Measurements from ENCODE around the gene YTHDC2.

YTHDC2 gene

DNA sequence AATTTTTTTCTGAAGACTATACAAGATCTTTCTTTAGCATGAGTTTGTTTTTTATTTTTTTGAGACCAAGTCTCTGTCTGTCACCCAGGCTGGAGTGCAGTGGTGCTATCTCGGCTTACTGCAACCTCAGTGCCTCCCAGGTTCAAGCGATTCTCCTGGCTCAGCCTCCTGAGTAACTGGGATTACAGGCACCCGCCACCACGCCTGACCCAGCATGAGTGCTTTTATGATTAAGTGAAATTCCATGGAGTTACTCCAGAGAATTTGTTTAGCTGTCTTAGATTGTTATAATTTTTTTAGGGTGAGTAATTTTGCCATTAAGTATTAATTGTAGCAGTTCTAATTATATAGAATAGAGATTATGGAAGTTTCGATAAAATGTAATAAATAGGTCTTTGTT is 14.3 kb downstream of the YTHDC2 start:
- TF ChIP-seq YY1 (IDR thresholded peaks at IDR 0.05; ENCODE audit: insufficient read depth, insufficient read length) (no peak), ZNF274 (IDR thresholded peaks at IDR 0.05; ENCODE audit: low read depth, low read length) (no peak), SUZ12 (IDR thresholded peaks at IDR 0.05; ENCODE audit: extremely low read depth, insufficient read depth, insufficient read length) (no peak)
- H3K4me3 ChIP-seq (ENCODE audit: insufficient read length, low read depth), result no peak overlapping the region
- no peaks in the 10 kb centered on the region for H3K27me3 ChIP-seq (ENCODE audit: insufficient read depth, insufficient read length)
- H3K4me1 ChIP-seq (ENCODE audit: insufficient read depth, insufficient read length), result no peaks in the 10 kb centered on the region
- no peak overlapping the region for H3K9ac ChIP-seq (ENCODE audit: insufficient read length, low read depth)
- H3K9me3 ChIP-seq (ENCODE audit: insufficient read depth, low read length), result peaks cover 26% of the 10 kb centered on the region
- DNase-seq (ENCODE audit: low read depth, low spot score), result no peak
- peaks cover 9% of the 10 kb centered on the region for H3K36me3 ChIP-seq (ENCODE audit: insufficient read depth, insufficient read length, low read length)

GRCh38 chr5:113531481-113532159 is 18.1 kb downstream of the YTHDC2 start:
- DNase-seq (ENCODE audit: low read depth, low spot score), result no peak
- peaks cover 26% of the 10 kb centered on the region for H3K36me3 ChIP-seq (ENCODE audit: insufficient read depth, insufficient read length, low read length)
- H3K4me1 ChIP-seq (ENCODE audit: insufficient read depth, insufficient read length), result no peaks in the 10 kb centered on the region
- no peak for TF ChIP-seq YY1 (IDR thresholded peaks at IDR 0.05; ENCODE audit: insufficient read depth, insufficient read length)
- TF ChIP-seq ZNF274 (IDR thresholded peaks at IDR 0.05; ENCODE audit: low read depth, low read length), result no peak
- no peak for TF ChIP-seq SUZ12 (IDR thresholded peaks at IDR 0.05; ENCODE audit: extremely low read depth, insufficient read depth, insufficient read length)
- H3K27me3 ChIP-seq (ENCODE audit: insufficient read depth, insufficient read length), result no peaks in the 10 kb centered on the region
- peaks cover 26% of the 10 kb centered on the region for H3K9me3 ChIP-seq (ENCODE audit: insufficient read depth, low read length)
- no peak overlapping the region for H3K9ac ChIP-seq (ENCODE audit: insufficient read length, low read depth)
- no peak overlapping the region for H3K4me3 ChIP-seq (ENCODE audit: insufficient read length, low read depth)

GRCh38 chr5:113538313-113538712 is 24.8 kb downstream of the YTHDC2 start:
- no peaks in the 10 kb centered on the region for H3K9me3 ChIP-seq (ENCODE audit: insufficient read depth, low read length)
- TF ChIP-seq ZNF274 (IDR thresholded peaks at IDR 0.05; ENCODE audit: low read depth, low read length), result no peak
- no peak for TF ChIP-seq YY1 (IDR thresholded peaks at IDR 0.05; ENCODE audit: insufficient read depth, insufficient read length)
- no peak for TF ChIP-seq SUZ12 (IDR thresholded peaks at IDR 0.05; ENCODE audit: extremely low read depth, insufficient read depth, insufficient read length)
- H3K27me3 ChIP-seq (ENCODE audit: insufficient read depth, insufficient read length), result no peaks in the 10 kb centered on the region
- no peak overlapping the region for H3K9ac ChIP-seq (ENCODE audit: insufficient read length, low read depth)
- H3K36me3 ChIP-seq (ENCODE audit: insufficient read depth, insufficient read length, low read length), result peaks cover 33% of the 10 kb centered on the region
- no peak overlapping the region for H3K4me3 ChIP-seq (ENCODE audit: insufficient read length, low read depth)
- no peaks in the 10 kb centered on the region for H3K4me1 ChIP-seq (ENCODE audit: insufficient read depth, insufficient read length)
- DNase-seq (ENCODE audit: low read depth, low spot score), result no peak

- no peak for DNase-seq (ENCODE audit: low read depth, low spot score)
- H3K4me3 ChIP-seq (ENCODE audit: insufficient read length, low read depth), result no peak overlapping the region
- peaks cover 40% of the 10 kb centered on the region for H3K36me3 ChIP-seq (ENCODE audit: insufficient read depth, insufficient read length, low read length)
- H3K27me3 ChIP-seq (ENCODE audit: insufficient read depth, insufficient read length), result no peaks in the 10 kb centered on the region
- H3K4me1 ChIP-seq (ENCODE audit: insufficient read depth, insufficient read length), result no peaks in the 10 kb centered on the region
- no peak overlapping the region for H3K9ac ChIP-seq (ENCODE audit: insufficient read length, low read depth)
- H3K9me3 ChIP-seq (ENCODE audit: insufficient read depth, low read length), result no peaks in the 10 kb centered on the region
- TF ChIP-seq SUZ12 (IDR thresholded peaks at IDR 0.05; ENCODE audit: extremely low read depth, insufficient read depth, insufficient read length), result no peak
- TF ChIP-seq YY1 (IDR thresholded peaks at IDR 0.05; ENCODE audit: insufficient read depth, insufficient read length), result no peak
- TF ChIP-seq ZNF274 (IDR thresholded peaks at IDR 0.05; ENCODE audit: low read depth, low read length), result no peak
Observed at GRCh38 chr5:113546703-113547183, 33.2 kb downstream of the YTHDC2 start.

DNA sequence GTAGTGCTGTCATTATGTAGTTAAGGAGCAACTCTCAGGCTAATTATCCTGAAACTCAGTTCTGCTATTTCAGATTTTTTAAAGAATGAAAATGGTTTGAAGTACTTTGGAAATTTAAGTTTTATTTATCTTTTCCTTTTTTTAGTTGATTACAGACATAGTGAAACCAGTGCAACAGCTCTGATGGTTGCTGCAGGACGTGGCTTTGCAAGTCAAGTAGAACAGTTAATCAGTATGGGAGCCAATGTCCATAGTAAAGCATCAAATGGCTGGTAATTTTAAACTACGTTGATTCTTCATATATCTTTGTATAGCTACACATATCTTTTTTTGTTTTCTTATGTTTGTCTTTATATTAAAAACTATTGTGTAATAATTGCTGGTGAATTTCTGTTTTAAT is 34.9 kb downstream of the YTHDC2 start:
- TF ChIP-seq SUZ12 (IDR thresholded peaks at IDR 0.05; ENCODE audit: extremely low read depth, insufficient read depth, insufficient read length), result no peak
- no peak for TF ChIP-seq ZNF274 (IDR thresholded peaks at IDR 0.05; ENCODE audit: low read depth, low read length)
- no peak for TF ChIP-seq YY1 (IDR thresholded peaks at IDR 0.05; ENCODE audit: insufficient read depth, insufficient read length)
- no peaks in the 10 kb centered on the region for H3K27me3 ChIP-seq (ENCODE audit: insufficient read depth, insufficient read length)
- no peaks in the 10 kb centered on the region for H3K9me3 ChIP-seq (ENCODE audit: insufficient read depth, low read length)
- peaks cover 42% of the 10 kb centered on the region for H3K36me3 ChIP-seq (ENCODE audit: insufficient read depth, insufficient read length, low read length)
- no peaks in the 10 kb centered on the region for H3K4me1 ChIP-seq (ENCODE audit: insufficient read depth, insufficient read length)
- DNase-seq (ENCODE audit: low read depth, low spot score), result no peak
- no peak overlapping the region for H3K9ac ChIP-seq (ENCODE audit: insufficient read length, low read depth)
- H3K4me3 ChIP-seq (ENCODE audit: insufficient read length, low read depth), result no peak overlapping the region

DNA sequence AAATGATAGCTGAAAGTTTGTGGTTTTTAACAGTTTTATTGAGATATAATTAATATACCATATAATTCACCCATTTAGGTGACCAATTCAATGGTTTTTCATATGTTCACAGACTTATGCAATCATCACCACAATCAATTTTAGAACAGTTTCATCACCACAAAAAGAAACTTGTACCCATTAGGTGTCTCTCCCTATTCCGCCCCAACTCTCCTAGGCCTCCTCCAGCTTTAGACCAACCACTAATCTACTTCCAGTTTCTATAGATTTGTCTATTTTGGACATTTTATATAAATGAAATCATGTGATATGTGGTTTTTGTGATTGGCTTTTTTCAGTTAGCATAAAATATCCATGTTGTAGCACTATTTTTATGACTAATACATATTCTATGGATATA is 38.6 kb downstream of the YTHDC2 start:
- no peak for TF ChIP-seq YY1 (IDR thresholded peaks at IDR 0.05; ENCODE audit: insufficient read depth, insufficient read length)
- TF ChIP-seq ZNF274 (IDR thresholded peaks at IDR 0.05; ENCODE audit: low read depth, low read length), result no peak
- no peak for TF ChIP-seq SUZ12 (IDR thresholded peaks at IDR 0.05; ENCODE audit: extremely low read depth, insufficient read depth, insufficient read length)
- H3K27me3 ChIP-seq (ENCODE audit: insufficient read depth, insufficient read length), result no peaks in the 10 kb centered on the region
- H3K9me3 ChIP-seq (ENCODE audit: insufficient read depth, low read length), result no peaks in the 10 kb centered on the region
- H3K36me3 ChIP-seq (ENCODE audit: insufficient read depth, insufficient read length, low read length), result peaks cover 58% of the 10 kb centered on the region
- no peak overlapping the region for H3K9ac ChIP-seq (ENCODE audit: insufficient read length, low read depth)
- H3K4me3 ChIP-seq (ENCODE audit: insufficient read length, low read depth), result no peak overlapping the region
- H3K4me1 ChIP-seq (ENCODE audit: insufficient read depth, insufficient read length), result no peaks in the 10 kb centered on the region
- no peak for DNase-seq (ENCODE audit: low read depth, low spot score)

DNA sequence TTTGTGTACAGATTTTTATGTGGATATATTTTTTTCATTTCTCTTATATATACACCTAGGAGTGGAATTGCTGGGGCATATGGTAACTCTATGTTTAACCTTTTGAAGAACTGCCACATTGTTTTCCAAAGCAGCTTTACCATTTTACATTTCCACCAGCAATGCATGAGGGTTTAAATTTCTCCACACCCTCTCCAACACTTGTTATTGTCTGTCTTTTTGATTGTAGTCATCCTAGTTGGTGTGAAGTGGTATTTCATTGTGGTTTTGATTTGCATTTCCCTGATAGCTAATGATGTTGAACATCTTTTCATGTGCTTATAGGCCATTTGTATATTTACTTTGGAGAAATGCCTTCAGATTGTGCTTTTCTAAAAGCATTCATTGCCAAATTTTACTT is 39.1 kb downstream of the YTHDC2 start:
- H3K36me3 ChIP-seq (ENCODE audit: insufficient read depth, insufficient read length, low read length), result peaks cover 55% of the 10 kb centered on the region

More for the DNA sequence above, 39.1 kb downstream of the YTHDC2 start:
- Histone ChIP-seq H3K9me3 (ENCODE audit: insufficient read depth, low read length) (no peaks in the 10 kb centered on the region), H3K4me1 (ENCODE audit: insufficient read depth, insufficient read length) (no peaks in the 10 kb centered on the region), H3K4me3 (ENCODE audit: insufficient read length, low read depth) (no peak overlapping the region), H3K9ac (ENCODE audit: insufficient read length, low read depth) (no peak overlapping the region), H3K27me3 (ENCODE audit: insufficient read depth, insufficient read length) (no peaks in the 10 kb centered on the region)
- TF ChIP-seq YY1 (IDR thresholded peaks at IDR 0.05; ENCODE audit: insufficient read depth, insufficient read length) (no peak), SUZ12 (IDR thresholded peaks at IDR 0.05; ENCODE audit: extremely low read depth, insufficient read depth, insufficient read length) (no peak), ZNF274 (IDR thresholded peaks at IDR 0.05; ENCODE audit: low read depth, low read length) (no peak)
- no peak for DNase-seq (ENCODE audit: low read depth, low spot score)
